Right atrium auricular region (tissue), 2 donors: Measurements from ENCODE around the gene FRRS1. TPM values are rescaled to one million over a fixed set of nuclear protein-coding genes. Genes with fewer than 3 reads are reported as not detected.
A peak's percentile ranks its signal among the peaks of the same experiment; 100 is the strongest.

Experiments used
- DNase-seq: peaks from one replicate; pipeline ENCODE4 v3.0.0-alpha.2; 2019; ENCODE audit warnings: low spot score
- H3K27ac ChIP-seq, 2 donors: fragments of 200-600 bp; sonication (generic); 1 replicate in 1 of 2; 2 replicates in 1 of 2; pipeline ENCODE4 v1.5.1; 2016 to 2019
- H3K27me3 ChIP-seq, 2 donors: fragments of 200-600 bp; sonication (generic); one replicate each; pipeline versions ENCODE4 v1.5.1 to v1.6.0; 2017 to 2019
- H3K36me3 ChIP-seq: fragments of 200-600 bp; sonication (generic); one replicate; pipeline ENCODE4 v1.5.1; 2016
- H3K4me1 ChIP-seq, 2 donors: fragments of 200-600 bp; sonication (generic); one replicate each; pipeline versions ENCODE4 v1.5.1 to v1.6.0; 2017 to 2019
- H3K4me3 ChIP-seq, 2 donors: fragments of 200-600 bp; sonication (generic); 1 replicate in 1 of 2; 2 replicates in 1 of 2; pipeline ENCODE4 v1.5.1; 2017 to 2019; ENCODE audit warnings: mild to moderate bottlenecking in 1 of 2, moderate library complexity in 1 of 2
- H3K9me3 ChIP-seq, 2 donors: fragments of 200-600 bp; sonication (generic); one replicate each; pipeline ENCODE4 v1.5.1; 2019
- total RNA-seq, 2 donors: library from RNA; depleted of rRNA; stranded (reverse); fragments of >200 nt; gene quantifications; one replicate each; pipeline ENCODE4 v1.1.0, GENCODE V29; 2016
- TF ChIP-seq, protein P1 (sequence below), 2 donors: fragments of 200-600 bp; sonication (generic); IDR thresholded peaks; one replicate each; pipeline ENCODE4 v1.5.1; 2019; ENCODE audit warnings: antibody characterized with exemption in 2 of 2

FRRS1 gene
- total RNA-seq, 2 donors from 2014 or later, result 3.4 to 3.5 TPM

DNA sequence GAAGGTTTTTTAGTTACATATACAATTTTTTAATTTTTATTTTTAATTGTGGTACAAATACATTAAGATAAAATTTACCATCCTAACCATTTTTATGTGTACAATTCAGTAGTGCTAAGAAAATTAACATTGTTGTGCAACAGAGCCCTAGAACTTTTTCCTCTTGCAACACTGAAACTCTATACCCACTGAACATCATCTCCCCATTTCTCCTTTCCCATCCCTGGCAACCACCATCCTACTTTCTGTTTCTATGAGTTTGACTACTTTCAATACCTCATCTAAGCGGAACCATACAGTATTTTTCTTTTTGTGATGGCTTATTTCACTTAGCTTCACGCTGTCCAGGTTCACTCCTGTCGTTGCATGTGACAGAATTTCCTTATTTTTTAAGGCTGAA, 66.4 kb downstream of the FRRS1 start:
- Histone ChIP-seq H3K4me1 (peaks cover 0 to 10% of the 10 kb centered on the region in 2 donors), H3K27ac (no peak overlapping the region), H3K36me3 (peaks cover 9% of the 10 kb centered on the region), H3K27me3 (no peaks in the 10 kb centered on the region), H3K9me3 (no peaks in the 10 kb centered on the region), H3K4me3 (no peak overlapping the region)
- no peak for DNase-seq
- TF ChIP-seq, protein P1, sequence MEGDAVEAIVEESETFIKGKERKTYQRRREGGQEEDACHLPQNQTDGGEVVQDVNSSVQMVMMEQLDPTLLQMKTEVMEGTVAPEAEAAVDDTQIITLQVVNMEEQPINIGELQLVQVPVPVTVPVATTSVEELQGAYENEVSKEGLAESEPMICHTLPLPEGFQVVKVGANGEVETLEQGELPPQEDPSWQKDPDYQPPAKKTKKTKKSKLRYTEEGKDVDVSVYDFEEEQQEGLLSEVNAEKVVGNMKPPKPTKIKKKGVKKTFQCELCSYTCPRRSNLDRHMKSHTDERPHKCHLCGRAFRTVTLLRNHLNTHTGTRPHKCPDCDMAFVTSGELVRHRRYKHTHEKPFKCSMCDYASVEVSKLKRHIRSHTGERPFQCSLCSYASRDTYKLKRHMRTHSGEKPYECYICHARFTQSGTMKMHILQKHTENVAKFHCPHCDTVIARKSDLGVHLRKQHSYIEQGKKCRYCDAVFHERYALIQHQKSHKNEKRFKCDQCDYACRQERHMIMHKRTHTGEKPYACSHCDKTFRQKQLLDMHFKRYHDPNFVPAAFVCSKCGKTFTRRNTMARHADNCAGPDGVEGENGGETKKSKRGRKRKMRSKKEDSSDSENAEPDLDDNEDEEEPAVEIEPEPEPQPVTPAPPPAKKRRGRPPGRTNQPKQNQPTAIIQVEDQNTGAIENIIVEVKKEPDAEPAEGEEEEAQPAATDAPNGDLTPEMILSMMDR (IDR thresholded peaks at IDR 0.05), result no peak

DNA sequence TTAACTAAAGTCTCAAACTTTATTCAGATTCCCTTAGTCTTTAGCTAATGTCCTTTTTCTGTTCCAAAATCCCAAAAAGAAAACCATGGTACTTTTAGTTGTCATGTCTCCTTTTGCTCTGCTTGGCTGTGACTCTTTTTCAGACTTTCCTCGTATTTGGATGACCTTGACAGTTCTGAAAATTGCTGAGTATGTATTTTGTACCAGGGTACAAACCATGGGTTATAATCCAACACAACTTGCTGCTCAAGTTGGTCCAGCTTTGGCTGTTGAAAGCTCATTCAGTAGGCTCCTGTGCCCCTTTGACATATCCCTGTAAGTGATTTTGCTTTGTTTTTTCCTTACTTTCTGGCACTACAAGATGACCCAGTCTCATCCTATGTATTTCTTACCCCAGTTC, 68.9 kb downstream of the FRRS1 start:
- no peak for DNase-seq
- Histone ChIP-seq H3K27me3 (no peaks in the 10 kb centered on the region), H3K36me3 (peaks cover 32% of the 10 kb centered on the region), H3K9me3 (no peaks in the 10 kb centered on the region), H3K4me3 (no peak overlapping the region), H3K4me1 (peaks cover 0 to under 1% of the 10 kb centered on the region in 2 donors), H3K27ac (no peak overlapping the region)
- TF ChIP-seq, protein P1 (IDR thresholded peaks at IDR 0.05), result no peak

DNA sequence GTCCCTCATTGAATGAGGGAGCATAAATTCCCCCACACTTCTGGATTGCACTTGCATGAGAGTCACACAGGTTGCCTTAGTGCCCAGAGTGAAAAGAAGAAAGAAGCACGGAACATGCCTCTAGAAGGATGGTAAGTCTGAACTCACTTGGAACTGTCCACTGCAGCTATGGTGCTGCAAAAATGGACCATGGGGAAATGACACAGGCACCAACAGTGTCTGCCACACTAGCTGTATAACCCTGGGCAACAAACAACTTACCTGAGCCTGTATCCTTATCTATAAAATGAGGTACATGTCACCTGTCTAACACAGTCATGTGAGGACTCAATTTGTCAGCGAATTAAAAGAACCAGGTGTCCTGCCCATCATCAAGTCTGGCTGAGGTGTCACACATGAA, 69.8 kb downstream of the FRRS1 start:
- H3K27ac ChIP-seq, result no peak overlapping the region
- TF ChIP-seq, protein P1 (IDR thresholded peaks at IDR 0.05), result no peak
- no peak overlapping the region for H3K4me3 ChIP-seq
- peaks cover 40% of the 10 kb centered on the region for H3K36me3 ChIP-seq
- no peaks in the 10 kb centered on the region for H3K27me3 ChIP-seq
- no peaks in the 10 kb centered on the region for H3K9me3 ChIP-seq
- H3K4me1 ChIP-seq, result peaks cover 0 to 11% of the 10 kb centered on the region in 2 donors
- no peak for DNase-seq

DNA sequence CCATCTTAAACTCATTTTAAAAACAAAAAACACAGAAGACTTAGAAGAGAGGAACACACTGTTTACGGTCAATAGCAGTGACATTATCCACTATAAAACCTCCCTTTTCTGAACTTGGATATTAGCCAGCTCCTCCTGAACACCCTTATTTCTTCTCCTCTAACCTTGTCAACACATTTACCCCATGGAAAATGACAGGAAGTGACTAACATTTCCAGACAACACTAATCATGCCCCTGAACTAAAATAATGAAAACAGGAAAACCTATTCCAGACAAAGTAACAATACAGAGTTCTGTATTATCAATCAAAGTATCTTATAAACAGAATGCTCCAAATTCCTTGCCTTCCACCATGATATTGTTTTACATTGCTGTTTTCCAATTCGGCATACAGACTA, 75.3 kb downstream of the FRRS1 start:
- no peak for DNase-seq
- H3K27ac ChIP-seq, result peak overlapping the region in 1 of 2 donors; percentile 53
- peaks cover 0 to 22% of the 10 kb centered on the region in 2 donors for H3K4me1 ChIP-seq
- no peak overlapping the region for H3K4me3 ChIP-seq
- no peaks in the 10 kb centered on the region for H3K27me3 ChIP-seq
- peaks cover 83% of the 10 kb centered on the region for H3K36me3 ChIP-seq
- TF ChIP-seq, protein P1 (IDR thresholded peaks at IDR 0.05), result no peak
- no peaks in the 10 kb centered on the region for H3K9me3 ChIP-seq

DNA sequence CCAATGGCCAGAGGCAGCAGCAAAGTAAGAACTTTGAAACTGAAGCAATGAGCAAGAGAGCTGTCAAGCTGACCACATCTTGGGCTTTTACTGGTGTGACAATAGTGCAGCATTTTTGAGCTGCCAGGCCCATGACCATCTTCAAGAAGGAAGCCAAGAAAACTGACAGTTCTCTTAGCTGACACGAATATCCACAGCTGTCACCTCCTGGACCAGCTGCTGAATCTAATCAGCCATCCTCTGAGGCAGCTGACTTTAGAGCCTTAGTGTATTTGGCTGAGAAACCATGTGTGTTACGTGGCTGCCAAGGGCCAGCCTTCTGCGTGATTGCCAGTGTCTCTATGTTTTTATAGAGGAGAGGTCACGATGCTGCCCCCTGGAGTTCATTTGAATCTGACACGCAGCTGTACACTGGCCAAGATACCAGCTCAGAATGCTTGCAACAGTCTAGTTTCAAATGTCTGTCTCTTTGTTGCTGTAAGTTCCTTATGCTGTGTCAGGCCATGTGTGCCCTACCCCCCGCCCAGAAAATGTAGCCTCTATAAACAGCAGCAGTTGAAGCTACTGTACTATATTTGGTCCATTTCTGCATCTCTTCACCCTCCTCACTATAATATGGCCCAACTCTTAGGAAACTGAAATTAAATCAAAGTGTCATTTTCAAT, 80.8 kb downstream of the FRRS1 start:
- no peaks in the 10 kb centered on the region for H3K27me3 ChIP-seq
- TF ChIP-seq, protein P1 (IDR thresholded peaks at IDR 0.05), result peak; percentile 16 to 71
- no peak overlapping the region for H3K4me3 ChIP-seq
- H3K27ac ChIP-seq, result peak overlapping the region; percentile 48 to 76
- H3K9me3 ChIP-seq, result no peaks in the 10 kb centered on the region
- H3K4me1 ChIP-seq, result peaks cover 0 to 36% of the 10 kb centered on the region in 2 donors
- peak; percentile 95 for DNase-seq
- H3K36me3 ChIP-seq, result peaks cover 49% of the 10 kb centered on the region

DNA sequence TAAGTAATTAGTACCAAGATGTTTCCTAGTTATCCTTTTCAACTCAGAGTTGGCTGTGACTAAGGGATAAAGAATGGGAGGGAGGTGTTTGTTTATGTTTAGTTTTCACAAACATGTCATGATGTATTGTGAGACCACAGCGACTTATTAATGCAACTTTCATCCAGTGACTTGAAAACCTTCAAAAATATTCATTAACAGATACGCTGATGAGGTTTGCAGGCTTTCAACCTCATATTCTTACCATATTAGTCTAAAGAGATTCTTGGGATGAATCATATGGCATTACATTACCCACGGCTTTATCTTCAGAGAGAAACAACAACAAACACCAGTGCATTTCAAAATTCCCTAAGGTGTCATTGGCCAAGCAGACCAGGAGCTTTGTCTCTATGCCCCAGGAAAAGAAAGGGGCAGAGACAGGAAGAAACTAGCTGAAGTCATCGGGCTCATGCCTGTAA, 84.1 kb downstream of the FRRS1 start:
- Histone ChIP-seq H3K27ac (peak overlapping the region; percentile 57 to 83), H3K27me3 (no peaks in the 10 kb centered on the region), H3K4me3 (no peak overlapping the region), H3K9me3 (no peaks in the 10 kb centered on the region), H3K4me1 (peaks cover 0 to 49% of the 10 kb centered on the region in 2 donors), H3K36me3 (peaks cover 23% of the 10 kb centered on the region)
- no peak for DNase-seq
- TF ChIP-seq, protein P1 (IDR thresholded peaks at IDR 0.05), result no peak
